OCI-LY1 (cell line): ENCODE results near the gene BAG5.

Experiments used
- CTCF ChIP-seq: fragments of 200-600 bp; sonication (generic), shearing (Covaris generic); IDR thresholded peaks from 2 replicates; pipeline ENCODE4 v1.5.1; 2017; ENCODE audit warnings: mild to moderate bottlenecking, antibody characterized with exemption, low read length, moderate library complexity, mixed read lengths
- EZH2 ChIP-seq: fragments of 200-600 bp; sonication (generic), shearing (Covaris generic); IDR thresholded peaks from 2 replicates; pipeline ENCODE4 v1.8.0; 2017; ENCODE audit warnings: borderline replicate concordance, mixed run types, mild to moderate bottlenecking, antibody characterized with exemption, low read length, moderate library complexity, mixed read lengths

GRCh38 chr14:103536693-103537092 is 25.8 kb downstream of the BAG5 start:
- TF ChIP-seq CTCF (no peak), EZH2 (no peak)
